Dedifferentiated amniotic fluid mesenchymal stem cell (primary cell): ENCODE results near the gene MRPL32.

ENCODE experiments used
- DNase-seq: peaks from one replicate; pipeline ENCODE4 v3.0.0-alpha.2; 2016; ENCODE audit errors: extremely low spot score

MRPL32 gene

DNA sequence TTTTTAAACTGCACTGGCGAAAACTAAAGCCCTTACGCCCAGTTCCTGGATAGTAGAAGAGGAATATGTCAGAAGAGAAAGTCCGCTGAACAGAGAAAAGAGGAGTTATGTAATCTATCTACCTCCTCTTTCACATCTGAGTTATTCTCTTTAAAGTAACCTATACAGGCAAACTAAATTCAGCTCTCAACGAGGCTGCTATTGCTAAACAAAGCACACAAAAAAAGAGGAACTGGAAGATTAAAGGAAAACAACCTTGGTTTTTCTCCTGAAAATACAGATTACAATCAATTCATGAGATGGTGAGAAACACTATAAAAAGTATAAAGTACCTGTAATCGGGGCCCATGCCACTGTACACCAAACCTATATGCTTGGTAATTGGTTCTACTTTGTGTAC is 6.0 kb upstream of the MRPL32 start:
- DNase-seq: no peak

- no peak for DNase-seq
These were observed 3.4 kb upstream of the MRPL32 start for GRCh38 chr7:42928754-42929153.

- no peak for DNase-seq
These were observed 2.7 kb upstream of the MRPL32 start for GRCh38 chr7:42929449-42929848.

DNA sequence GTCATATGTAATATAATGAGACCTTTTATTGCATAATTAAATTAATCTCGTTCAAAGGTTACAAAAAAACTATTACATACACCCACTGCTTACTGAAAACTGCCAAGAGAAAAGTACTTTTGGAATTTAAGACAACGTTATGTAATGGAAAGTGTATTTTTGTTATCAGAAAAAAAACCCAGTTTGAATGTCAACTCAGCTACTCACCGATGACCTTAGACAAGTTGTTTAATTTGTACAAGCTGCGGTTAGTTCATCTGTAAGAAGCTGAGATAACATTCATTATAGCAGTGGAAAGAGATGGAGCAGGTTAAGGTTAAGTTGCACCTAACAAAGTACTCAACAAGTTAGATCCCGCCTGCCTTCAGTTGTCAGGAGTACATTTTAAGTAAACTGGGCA is 1.3 kb upstream of the MRPL32 start:
- DNase-seq: no peak

DNA sequence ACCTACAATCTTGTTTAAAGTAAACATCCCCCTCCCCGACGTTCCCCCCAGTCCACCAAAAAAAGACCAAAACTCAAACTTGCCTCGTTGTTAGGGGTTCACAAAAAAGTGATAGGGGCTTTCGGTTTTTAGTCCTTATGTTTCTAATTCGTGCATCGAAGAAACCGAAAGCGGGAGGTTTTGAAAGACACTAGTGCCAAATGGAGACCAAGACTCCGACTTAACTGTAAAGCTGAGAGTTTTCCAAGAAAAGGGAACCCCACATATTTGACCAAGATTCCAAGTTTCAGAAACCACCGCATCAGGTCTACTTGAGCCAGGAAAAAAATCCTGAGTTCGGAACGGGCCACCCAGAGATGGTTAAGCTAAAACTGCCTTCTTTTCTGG is 736 bp upstream of the MRPL32 start:
- DNase-seq: peak; percentile 30

GRCh38 chr7:42932811-42933591 is 825 bp downstream of the MRPL32 start:
- no peak for DNase-seq

GRCh38 chr7:42934291-42934690 is 2.1 kb downstream of the MRPL32 start:
- DNase-seq: no peak

DNA sequence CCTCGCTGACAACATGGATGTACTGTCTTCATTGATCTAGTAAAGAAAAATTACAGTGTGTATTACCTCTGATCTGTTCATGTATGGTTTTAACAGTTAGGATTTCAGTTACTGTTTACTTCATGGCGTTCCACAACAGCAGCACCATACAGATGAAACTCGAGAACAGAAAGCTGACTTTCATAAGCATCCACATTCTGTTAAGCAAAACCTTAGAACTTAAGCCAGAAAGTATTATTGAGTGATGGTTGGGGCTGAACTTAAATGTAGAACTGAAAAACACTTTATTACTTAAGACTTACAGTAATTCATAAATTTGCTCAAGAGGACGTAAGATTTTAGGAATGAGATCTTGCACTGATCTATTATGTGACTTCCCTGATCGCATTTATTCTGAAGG is 3.7 kb downstream of the MRPL32 start:
- no peak for DNase-seq

DNA sequence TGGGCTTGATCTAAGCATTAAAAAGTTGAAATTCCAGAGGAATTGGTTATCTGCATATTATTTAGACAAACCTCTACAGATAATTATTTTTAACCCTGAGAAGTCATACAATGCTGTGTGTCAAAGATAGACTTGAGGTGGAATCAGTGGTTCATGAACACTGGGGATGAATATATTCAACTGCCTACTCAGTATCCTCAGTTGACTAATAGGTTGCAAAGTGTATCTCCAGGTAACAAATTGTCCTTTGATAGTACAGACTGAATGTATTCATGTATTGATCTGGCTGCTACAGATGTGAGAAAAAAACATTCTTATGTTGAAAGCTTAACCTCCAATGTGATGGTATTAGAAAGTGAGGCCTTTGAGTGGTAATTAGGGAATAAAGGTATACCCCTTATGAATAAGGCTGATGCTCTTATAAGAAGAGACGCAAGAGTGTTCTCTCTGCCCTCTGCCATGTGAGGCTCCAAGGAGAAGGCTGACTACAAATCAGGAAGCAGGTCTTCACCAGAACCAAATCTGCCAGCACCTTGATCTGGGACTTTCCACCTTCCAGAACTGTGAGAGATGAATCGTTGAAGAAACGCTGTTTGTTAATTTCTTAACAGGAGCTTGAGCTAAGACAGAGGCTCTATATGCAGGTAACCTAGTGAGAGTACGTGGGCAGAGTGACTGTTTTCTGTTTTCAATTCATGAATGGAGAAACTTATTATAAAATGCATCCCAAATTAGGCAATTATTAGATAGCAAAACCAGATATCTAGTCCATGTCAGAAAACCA is 7.5 kb downstream of the MRPL32 start:
- no peak for DNase-seq

DNA sequence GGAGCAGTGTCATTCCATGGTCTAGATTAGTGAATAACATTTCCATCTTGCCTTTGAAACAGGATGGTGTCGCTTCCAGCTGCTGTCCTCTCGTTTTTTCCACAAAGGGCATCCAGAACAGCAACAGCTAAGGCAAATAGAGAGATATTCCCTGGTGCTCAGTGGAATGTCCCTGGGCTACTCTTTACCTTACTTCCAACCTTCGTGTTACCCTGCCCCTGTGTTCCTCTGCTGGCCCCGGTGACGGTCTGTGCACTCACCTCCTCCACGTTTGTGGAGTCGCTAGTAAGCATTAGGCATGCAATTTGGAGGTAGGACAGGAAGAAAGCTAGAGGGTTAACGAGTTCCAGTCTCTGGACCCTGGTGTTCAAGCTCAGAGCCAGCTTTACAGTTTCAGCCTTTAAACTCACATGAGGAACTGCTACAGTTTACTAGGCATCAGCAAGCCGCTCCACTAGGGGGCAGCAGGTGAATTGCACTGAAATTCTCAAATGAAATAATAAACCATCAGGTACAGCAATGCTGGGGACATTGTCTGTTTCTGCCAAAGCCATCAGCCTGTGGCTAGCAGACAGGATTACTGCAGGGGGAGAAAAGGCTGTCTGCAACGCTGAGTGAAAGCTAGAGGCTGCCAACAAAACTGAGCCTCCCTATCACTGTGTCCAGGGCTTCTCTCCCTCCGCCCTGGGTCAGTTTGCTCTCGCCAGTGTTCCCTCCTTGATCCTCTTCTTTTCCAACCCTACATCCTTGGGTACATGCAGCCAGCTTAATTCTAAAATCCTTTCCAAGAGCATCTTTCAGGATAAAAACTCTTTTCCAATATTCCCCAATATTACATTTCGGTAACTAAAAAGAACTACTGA is 9.0 kb downstream of the MRPL32 start:
- peak; percentile 70 for DNase-seq

DNA sequence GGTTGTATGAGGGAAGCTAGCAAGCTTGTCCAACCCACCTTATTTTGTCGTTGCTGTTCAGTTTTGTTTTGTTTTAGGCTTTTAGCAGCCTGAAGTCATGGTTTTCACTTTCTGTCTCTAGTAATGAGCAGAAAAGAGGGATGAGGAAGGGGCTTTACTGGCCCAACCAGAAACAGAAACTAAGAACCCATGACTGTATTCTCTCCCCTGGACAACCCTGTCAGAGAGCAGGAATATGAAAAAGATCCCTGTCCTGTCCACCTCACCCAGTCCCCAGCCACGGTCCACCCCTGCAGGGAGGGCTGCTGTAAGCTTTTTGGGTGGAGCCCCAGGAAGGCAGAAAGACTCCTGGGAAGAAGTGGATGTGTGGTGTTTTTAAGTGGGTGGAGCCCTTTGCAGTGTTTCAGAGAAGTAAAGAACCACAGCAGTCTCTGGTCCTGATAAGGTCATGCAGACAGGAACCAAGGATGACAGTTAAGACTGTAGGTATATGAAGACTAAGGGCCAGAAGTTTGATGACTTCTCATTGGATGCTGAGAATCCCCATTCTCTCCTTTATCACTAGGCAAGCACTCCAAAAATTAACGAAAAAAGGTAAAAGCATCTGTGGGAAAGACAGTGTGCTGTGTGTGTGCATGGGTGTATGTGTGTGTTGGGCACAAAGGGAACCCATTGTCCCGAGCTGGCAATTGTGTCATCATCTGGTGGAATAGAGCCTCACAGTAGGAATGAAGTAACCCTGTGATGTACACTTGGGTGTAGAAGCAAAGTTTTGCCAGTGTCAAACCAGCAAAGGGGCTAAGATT is 13.8 kb downstream of the MRPL32 start:
- no peak for DNase-seq

DNA sequence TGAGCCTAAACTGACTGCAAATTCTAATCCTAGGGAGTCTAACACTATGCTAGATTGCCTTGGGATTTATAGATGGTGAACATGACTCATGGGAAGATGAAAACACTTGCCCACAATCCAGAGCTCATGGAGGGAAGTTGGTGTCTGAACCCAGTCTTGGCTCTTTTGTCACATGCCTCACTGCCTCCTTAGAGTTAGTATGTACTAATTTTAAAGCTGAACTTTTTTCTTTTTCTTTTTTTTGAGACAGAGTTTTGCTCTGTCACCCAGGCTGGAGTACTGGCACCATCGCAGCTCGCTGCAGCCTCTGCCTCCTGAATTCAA is 14.4 kb downstream of the MRPL32 start:
- DNase-seq: no peak

DNA sequence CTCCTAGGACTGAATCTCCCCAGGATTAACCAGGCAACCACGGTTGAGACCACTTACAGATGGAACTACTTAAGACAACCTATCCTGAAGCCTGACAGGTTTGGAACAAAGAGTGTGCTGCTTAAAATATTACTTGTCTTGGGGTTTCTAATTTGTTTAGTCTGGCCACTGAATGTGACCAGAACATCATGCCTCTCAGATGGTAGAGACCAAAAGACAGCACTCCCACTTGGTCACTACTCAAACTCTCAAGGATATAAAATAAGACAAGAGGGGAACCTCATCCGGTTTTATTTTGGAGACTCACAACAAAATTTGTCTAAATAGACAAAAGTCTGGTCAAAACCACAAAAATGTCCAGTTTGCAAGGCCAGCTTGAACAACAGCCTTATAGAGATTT is 15.3 kb downstream of the MRPL32 start:
- no peak for DNase-seq

DNA sequence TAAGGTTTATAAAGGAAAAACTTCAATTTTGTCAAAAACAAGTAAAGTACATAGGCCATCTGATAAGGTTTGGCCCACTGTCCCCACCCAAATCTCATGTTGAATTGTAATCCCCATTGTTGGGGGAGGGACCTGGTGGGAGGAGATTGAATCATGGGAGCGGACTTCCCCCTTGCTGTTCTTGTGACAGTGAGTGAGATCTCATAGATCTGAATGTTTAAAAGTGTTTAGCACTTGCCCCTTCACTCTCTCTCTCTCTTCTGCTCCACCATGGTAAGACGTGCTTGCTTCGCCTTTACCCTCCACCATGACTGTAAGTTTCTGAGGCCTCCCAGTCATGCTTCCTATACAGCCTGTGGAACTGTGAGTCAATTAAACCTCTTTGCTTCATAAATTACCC is 18.2 kb downstream of the MRPL32 start:
- DNase-seq: no peak

GRCh38 chr7:42952328-42952727 is 20.2 kb downstream of the MRPL32 start:
- no peak for DNase-seq

- DNase-seq: no peak
These were observed 21.8 kb downstream of the MRPL32 start for GRCh38 chr7:42953994-42954393.

GRCh38 chr7:42956062-42956461 is 23.9 kb downstream of the MRPL32 start:
- DNase-seq: no peak

DNA sequence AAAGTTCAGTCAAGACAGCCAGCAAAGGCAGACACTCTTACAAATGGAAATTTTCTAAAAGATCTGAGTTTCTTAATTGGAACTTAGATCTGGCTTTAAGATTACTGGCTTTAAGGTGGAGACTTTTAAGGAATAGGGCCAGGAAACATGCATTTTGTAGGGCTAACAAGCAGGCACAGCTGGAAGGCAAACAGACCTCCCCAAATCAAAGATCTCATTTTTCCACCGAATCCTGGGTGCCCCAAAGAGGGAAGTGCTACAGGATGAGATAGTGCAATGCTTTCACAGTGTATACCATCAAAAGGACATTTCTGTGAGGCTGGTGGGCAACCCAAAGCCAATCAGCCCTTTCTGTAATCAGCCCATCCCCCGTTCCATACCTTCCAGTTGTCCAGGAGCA is 27.4 kb downstream of the MRPL32 start:
- DNase-seq: no peak

DNA sequence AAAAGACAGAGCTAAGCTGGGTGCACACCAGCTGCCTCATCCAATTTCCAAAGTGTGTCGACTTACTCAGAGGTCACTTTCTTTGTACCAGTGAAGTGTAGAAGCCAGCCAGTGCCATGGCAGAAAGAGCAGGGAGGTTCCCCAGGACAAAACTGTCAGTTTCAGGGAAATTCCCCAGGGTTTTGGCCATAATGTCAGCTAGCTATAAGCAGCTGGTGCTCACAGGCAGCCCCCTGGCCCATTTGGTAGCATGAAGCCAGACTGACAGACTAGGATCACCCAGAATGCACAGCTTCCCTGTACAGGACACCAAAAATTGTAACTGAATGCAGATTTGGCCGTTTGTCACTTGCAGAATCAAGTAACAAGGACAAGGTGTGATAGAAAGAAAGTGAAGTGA is 28.6 kb downstream of the MRPL32 start:
- DNase-seq: no peak

- no peak for DNase-seq
These were observed 29.0 kb downstream of the MRPL32 start for GRCh38 chr7:42961170-42961569.

- DNase-seq: no peak
These were observed 32.1 kb downstream of the MRPL32 start for GRCh38 chr7:42964293-42964692.
